GM18870 (cell line): Measurements from ENCODE around the gene C1orf210.

ENCODE experiments used
- ATAC-seq: cut with Tn5 transposase; IDR thresholded peaks from one replicate; pipeline ENCODE4 v1.9.1; 2021; ENCODE audit warnings: moderate library complexity; ENCODE audit not compliant: unreplicated experiment

Gene C1orf210

DNA sequence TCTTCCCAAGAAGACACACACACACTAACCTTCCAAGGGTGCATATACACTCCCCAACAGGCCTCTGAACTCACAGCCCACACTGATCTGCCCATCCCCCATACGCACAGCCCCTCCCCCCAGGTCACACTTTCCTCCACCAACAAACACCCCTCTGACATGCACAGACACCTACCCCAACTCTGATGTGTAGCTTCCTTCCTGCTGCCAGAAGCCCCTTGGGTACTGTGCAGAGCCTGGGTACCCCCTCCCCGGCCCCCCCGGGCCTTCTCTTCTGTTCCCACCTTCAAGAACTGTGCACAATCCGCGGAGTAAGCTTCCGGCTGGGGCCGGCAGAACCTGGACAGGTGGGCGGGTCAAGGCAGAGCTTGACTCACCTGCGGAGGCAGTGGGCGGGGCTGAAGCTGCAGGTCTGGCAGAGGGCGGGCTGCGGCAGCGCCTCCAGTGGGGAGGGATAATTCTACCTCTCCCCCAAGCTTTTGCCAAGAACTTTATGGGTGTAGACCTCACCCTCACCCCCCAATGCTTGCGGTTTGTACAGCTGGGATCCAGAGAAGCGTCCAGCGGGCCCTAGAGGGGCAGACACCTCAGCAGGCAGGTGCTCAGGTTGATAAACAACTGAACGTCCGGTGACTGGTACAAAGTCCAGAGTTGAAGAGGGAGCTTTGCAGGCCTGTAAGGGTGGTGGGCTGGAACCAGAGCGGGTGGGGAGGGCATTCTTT lies at the start of gene C1orf210:
TSS of gene C1orf210 (minus strand) at position 313 of the 722 bp plus-strand sequence. CDS start 2,311 bp downstream, outside the sequence.
- no peak for ATAC-seq

DNA sequence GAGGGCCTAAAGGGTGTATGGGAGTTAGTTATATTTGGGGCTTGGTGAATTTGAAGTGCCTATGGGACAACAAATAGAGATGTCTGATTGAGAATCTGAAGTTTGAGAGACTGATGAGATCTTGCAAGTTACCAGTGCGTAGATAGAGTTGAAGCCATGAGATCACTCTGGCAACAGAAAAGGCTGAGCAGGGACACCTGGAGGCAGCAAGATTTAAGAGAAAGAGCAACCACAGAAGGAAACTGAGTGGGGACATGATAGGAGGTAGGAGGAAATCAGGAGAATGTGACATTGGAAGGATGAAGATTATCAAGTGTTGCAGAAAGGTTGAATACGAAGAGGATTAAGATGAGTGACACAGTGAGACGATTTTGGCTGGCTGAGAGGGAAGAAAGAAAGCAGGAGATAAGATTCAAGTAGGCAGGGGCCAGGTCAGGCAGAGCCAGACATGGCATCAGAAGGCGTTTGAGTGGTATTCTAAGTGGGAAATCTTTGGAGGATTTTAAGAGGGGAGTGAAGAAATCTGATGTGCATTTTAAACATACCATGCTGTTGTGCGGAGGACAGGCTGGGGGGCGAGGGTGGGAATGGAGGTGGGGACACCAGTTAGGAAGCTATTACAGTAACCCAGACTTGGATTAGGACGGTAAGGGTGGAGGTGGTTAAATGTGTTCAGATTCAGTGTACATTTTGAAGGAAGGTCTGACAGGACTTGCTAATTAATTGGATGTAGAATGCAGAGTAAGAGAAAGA lies 49.2 kb upstream of the C1orf210 start:
- no peak for ATAC-seq

DNA sequence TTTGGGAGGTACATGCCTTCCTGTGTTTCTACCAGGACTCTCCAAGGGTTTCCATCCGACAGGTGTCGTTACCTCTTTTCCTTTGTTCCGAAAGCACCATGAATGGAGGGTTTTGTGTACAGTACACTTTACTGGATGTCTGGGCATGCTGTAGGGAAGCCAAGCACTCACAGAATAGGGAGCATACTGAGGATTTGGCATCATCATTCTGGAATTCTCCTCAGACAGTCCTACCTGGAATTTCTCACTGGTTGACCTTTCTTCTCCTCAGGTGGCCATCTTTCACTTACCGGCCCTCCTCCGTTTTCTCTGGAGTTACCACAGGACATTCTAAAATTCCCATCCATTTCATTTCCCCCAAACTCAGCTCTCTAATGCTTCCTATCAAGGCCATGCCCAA lies 46.3 kb upstream of the C1orf210 start:
- ATAC-seq, result no peak

DNA sequence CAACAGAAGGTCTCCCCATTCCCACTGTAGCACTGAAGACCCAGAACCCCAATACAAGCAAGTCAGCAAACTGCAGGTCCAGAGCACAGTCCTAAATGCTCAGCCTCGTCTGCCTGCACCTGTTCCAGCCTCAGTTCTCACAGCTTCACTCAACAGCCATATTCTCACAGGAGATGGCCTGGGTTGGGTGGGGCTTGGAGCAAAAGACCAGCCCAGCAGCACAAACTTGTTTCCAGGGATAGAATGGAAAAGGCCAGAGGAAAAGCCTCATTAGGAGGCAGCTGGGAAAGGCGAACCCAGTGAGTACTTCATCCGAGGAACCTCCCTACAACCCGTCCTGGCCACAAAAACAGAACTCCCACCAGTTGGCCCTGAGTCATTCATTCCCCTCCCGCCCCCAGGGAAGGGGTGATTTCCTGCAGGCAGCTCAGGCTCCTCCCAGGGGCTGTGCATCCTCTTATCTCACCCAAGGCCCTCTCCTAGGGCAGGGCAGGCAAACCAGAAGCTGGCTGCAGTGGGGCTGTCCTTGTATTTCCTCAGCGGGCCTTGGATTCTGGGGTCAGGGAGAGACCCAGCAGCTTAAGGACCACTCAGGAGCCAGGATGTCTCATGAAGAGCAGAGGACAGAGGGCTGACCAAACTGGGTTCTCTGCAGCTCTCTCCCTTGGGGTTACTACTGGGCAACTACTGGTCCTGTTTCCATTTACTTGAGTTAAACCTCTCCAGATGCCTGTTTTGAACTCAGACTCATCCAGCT lies 44.8 kb upstream of the C1orf210 start:
- ATAC-seq, result no peak

DNA sequence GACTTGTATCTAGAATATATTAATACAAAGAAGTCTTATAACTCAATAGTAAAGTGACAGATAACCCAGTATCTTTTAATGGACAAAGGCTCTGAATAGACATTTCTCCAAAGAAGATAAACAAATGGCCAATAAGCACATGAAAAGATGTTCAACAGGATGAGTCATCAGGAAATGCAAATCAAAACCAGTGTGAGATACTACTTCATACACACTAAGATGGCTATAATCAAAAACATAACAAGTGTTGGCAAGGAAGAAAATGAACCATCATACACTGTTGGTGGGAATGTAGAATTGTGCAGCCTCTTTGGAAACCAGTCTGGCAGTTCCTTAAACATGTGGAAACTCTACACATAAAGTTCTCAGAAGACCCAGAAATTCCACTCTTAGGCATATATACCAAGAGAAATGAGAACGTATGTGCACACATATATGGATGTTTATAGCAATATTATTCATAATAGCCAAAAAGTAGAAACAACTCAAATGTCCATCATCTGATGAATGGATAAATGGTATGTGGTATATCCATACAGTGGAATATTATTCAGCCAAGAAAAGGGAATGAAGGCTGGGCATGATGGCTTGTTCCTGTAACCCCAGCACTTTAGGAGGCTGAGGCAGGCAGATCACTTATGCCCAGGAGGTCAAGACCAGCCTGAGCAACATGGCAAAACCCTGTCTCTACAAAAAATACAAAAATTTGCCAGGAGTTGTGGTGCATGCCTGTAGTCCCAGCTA lies 42.3 kb upstream of the C1orf210 start:
- no peak for ATAC-seq

DNA sequence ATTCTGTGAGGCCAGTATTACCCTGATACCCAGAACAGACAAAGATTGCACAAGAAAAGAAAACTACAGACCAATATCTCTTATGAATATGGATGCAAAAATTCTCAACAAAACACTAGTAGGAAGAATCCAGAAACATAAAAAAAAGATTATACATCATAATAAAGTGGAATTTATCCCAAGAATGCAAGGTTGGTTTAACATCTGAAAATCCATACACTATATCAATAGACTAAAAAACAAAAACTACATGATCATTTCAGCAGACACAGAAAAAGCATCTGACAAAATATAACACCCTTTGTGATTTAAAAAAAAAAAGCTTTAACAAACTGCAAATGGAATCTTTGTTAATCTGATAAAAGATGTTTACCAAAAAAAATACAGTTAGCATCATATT lies 40.0 kb upstream of the C1orf210 start:
- ATAC-seq, result no peak

DNA sequence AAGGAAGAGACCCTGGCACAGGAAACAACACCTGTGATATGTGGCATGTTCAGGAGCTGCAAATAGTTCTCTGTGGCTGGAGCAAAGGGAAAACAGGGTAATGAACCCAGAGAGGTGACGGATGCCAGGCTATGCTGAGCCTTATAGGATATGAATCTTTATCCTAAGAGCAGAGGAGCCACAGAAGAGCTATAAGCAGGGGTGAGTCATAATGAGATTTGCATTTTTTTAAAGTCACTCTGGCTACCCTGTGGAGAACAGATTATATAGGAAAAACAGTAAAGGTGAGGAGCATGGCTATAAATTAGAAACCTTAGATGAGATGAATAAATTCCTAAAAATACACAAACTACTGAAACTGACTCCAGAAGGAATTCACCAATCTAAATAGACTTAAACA lies 39.4 kb upstream of the C1orf210 start:
- no peak for ATAC-seq

DNA sequence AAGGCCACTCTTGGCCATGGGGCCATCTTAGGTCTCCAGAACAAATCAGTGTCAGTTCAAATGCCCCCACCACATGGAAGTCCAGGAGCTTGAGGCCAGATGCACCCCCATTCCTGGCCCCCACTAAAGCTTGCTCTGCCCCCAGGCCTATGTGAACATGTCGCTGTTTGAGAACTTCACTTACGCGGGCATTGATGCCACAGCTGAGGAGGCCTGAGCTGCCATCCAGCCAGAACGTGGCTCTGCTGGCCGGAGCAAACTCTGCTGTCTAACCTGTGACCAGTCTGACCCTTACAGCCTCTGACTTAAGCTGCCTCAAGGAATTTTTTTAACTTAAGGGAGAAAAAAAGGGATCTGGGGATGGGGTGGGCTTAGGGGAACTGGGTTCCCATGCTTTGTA lies 37.1 kb upstream of the C1orf210 start:
- no peak for ATAC-seq

DNA sequence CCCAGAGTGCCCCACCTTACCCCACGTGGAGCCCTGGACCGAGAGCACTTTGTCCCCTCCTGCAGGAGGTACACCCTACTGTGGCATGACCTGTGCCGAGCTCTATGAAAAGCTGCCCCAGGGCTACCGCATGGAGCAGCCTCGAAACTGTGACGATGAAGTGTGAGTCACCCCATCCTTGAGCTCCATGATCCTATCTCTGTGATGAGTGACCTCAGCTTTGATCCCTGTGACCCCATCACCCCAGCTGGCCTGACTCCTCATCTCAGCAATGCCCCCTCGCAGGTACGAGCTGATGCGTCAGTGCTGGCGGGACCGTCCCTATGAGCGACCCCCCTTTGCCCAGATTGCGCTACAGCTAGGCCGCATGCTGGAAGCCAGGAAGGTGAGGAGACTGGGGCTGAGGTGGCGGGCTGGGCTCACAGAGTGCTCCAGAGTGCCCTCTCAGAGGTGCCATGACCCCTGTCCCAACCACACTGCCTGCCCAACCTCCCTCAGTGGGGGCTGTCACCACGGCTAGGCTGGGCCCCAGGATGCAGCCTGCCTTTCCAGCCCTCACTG lies 36.0 kb upstream of the C1orf210 start:
- no peak for ATAC-seq

DNA sequence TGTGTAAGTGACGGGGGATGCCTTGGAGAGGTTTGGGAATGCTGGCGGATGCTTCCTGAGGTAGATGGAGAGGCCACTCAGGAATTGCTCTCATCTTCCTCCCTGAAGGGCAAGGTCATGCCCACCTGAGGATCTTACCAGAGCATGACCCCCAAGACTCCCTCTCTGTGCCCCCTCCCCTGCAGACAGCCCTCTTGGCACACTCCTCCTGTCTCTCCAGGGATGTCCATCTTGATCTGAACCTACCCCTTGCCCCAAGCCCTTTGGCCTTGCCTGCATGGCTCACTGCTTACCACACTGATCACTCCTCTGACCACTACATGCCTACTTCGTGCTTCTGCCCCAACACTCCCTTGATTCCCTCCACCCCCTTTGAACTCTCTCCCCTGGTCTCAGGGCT lies 34.4 kb upstream of the C1orf210 start:
- no peak for ATAC-seq

DNA sequence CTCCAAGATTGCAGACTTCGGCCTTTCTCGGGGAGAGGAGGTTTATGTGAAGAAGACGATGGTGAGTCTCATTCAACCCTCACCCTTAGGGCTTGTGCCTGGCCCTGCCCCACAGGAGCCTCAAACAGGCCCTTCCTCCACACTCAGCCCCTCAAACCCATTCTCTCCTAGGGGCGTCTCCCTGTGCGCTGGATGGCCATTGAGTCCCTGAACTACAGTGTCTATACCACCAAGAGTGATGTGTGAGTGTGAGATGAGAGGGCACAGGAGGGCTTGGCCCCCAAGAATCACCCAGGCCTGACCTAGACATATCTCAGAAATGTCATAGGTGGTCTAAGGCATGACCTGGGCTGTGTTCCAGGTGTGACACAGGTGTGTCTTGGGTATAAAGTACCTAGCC lies 33.9 kb upstream of the C1orf210 start:
- ATAC-seq, result no peak

DNA sequence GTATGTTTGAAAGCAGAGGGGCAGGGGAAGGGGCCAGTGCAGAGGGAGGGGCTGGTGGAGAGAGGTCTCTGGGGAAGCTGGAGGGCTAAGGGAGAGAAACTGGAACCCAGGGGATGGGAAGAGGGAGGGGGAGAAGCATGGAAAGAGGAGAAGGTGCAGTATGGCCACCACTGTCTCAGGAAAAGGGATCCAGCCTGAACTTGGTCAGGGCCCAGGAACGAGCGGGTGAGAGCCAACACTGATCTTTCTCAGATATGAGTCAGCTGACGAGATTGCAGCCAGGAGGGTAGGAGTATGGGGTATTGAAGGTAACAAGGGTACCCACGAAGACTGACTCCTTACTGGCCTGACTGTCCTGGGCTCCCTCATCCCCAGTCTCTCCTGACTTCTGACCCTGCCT lies 33.5 kb upstream of the C1orf210 start:
- no peak for ATAC-seq

DNA sequence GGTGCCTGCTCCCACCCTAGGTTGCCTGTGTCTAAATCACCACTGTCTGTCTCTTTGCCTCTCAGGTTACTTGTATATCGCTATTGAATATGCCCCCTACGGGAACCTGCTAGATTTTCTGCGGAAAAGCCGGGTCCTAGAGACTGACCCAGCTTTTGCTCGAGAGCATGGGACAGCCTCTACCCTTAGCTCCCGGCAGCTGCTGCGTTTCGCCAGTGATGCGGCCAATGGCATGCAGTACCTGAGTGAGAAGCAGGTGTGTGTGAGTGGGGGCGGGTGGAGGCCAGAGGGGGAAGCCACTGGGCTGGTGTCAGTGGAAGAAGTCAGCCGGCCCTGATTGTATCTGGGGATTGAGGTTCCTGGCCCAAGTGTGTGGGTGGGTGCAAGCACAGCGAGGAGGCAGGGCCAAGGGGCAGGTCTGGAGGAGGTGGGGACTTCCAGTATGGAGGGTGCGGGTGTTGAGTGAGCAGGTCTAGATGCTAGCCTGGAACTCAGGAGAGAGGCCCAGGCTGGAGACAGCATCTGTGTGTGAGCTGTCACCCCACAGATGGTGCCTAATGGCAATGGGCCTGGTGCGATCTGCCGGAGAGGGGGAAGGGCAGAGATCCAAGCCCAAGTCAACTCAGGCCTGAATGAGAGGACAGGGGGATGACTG lies 32.6 kb upstream of the C1orf210 start:
- ATAC-seq, result no peak

DNA sequence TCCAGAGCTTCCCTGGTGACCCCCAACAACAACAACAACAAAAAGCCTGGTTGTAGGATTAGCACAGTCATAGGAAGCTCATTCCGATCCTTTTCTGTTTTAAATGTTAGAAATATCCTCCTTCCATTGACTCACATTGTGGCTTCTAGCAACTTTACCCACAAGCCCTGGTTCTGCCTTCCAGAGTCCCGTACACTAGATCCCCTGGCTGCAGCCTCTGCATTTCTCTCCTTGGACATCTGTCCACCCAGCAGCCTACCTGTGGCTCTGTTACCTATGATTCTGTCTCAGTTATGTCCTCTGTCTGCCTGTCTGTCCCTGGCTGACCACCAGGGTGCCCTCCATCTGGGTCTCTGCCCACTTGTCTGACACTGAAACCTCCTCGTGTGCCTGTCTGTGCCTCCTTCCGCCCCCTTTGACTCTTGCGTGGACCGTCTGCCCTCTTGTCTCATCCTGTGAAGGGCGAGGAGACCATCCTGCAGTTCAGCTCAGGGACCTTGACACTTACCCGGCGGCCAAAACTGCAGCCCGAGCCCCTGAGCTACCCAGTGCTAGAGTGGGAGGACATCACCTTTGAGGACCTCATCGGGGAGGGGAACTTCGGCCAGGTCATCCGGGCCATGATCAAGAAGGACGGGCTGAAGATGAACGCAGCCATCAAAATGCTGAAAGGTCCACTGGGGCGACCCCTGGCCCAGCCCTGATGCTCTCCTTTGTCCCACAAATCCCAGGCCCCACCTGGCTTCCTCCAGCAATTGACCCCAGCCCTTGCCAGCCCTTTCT lies 31.5 kb upstream of the C1orf210 start:
- no peak for ATAC-seq

DNA sequence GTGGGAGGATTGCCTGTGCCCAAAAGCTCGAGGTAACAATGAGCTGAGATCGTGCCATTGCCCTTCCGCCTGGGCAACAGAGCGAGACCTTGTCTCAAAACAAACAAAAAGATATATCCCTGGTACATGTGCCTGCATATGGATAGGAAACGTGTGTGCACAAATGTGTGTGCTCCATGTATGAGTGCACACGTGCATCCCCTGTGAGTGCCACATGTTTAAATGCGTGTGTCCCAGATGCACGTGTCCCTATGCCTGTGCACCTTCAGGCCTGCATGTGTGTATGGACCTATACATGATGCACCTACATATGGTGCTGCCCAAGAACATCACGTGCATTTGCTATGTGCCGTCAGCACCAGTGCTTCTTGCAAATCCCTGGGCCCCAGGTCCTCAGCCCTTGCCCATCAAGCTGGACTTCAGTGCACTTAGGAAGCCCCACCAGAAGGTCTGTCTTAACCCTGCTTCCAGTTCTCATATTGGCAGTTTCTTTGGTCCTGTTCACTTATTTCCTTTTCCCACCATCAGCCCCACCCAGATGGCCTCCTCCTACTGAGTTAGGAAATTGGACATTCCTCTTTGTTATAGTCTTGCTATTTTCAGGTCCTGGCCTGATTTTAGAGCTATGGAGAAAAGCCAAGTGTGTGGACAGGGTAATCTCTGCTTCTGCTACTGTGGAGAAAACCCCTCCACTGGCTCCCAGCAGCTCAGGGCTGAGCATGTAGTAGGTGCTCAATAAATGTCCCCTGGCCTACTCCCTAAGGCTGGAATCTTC lies 30.8 kb upstream of the C1orf210 start:
- ATAC-seq, result no peak

DNA sequence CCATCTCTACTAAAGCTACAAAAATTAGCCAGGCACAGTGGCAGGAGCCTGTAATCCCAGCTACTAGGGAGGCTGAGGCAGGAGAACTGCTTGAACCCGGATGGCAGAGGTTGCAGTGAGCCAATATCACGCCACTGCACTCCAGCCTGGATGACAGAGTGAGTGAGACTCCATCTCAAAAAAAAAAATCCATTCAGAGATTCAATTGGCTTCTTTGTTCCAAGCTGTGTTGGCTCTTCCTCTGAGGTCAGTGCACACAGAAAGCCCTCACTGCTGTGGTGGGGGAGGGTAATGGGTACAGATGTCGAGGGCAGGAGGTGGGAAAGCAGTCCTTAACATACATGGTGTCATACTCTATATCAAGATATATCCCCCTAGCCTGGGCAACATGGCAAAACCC lies 30.1 kb upstream of the C1orf210 start:
- no peak for ATAC-seq

DNA sequence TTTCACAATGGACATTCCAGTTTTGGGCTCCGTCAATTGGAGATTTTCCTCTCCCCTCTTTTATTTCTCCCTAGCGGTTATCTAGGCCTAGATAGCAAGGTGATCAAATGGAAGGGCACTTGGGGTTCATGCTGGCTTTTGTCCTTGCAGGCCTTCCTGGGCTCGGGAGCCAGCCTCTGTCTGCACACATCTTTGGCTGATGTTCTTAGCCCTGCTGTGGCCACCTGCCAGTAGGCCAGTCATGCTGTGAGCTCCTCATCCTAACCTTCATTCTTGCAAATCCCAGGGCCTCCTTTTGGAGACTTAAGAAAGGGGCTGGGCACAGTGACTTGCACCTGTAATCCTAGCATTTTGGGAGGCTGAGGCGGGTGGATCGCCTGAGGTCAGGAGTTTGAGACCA lies 28.9 kb upstream of the C1orf210 start:
- no peak for ATAC-seq

DNA sequence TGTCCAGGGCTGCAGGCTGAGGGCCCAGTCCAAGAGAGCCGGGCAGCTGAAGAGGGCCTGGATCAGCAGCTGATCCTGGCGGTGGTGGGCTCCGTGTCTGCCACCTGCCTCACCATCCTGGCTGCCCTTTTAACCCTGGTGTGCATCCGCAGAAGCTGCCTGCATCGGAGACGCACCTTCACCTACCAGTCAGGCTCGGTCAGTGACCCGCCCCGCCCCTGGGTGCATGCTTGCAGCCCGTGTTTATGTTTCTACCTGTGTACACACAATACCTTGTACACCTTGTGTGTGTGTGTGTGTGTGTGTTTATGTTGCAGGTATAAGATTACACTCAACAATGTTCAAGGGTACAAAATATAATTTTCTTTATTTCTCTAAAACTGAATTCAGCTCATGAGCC lies 28.4 kb upstream of the C1orf210 start:
- ATAC-seq, result no peak
